Measurements from ENCODE around the gene BNC2.

BNC2 gene

GRCh38 chr9:16675131-16675530 is 195.3 kb downstream of the BNC2 start:
- no peak for DNase-seq (ENCODE audit: low read depth)

GRCh38 chr9:16673171-16673570 is 197.3 kb downstream of the BNC2 start:
- peak; percentile 19 for DNase-seq (ENCODE audit: low read depth)

- DNase-seq (ENCODE audit: low read depth) = no peak
Observed at GRCh38 chr9:16672501-16672900, 198.0 kb downstream of the BNC2 start.

GRCh38 chr9:16671591-16672137 is 198.8 kb downstream of the BNC2 start:
- DNase-seq (ENCODE audit: low read depth) = peak; percentile 88

GRCh38 chr9:16670791-16671190 is 199.7 kb downstream of the BNC2 start:
- DNase-seq (ENCODE audit: low read depth) = no peak

GRCh38 chr9:16668734-16669295 is 201.7 kb downstream of the BNC2 start:
- no peak for DNase-seq (ENCODE audit: low read depth)

- DNase-seq (ENCODE audit: low read depth) = peak; percentile 30
Observed at GRCh38 chr9:16664211-16664610, 206.3 kb downstream of the BNC2 start.

- DNase-seq (ENCODE audit: low read depth) = no peak
Observed at GRCh38 chr9:16661816-16662215, 208.7 kb downstream of the BNC2 start.

- DNase-seq (ENCODE audit: low read depth) = no peak
Observed at GRCh38 chr9:16659096-16659495, 211.4 kb downstream of the BNC2 start.

- DNase-seq (ENCODE audit: low read depth) = no peak
Observed at GRCh38 chr9:16656432-16657169, 213.9 kb downstream of the BNC2 start.

- DNase-seq (ENCODE audit: low read depth) = no peak
Observed at GRCh38 chr9:16654596-16655126, 215.8 kb downstream of the BNC2 start.

- DNase-seq (ENCODE audit: low read depth) = no peak
Observed at GRCh38 chr9:16653491-16654399, 216.7 kb downstream of the BNC2 start.

- no peak for DNase-seq (ENCODE audit: low read depth)
Observed at GRCh38 chr9:16652582-16652981, 217.9 kb downstream of the BNC2 start.

- no peak for DNase-seq (ENCODE audit: low read depth)
Observed at GRCh38 chr9:16651446-16651964, 219.0 kb downstream of the BNC2 start.

GRCh38 chr9:16645970-16646369 is 224.5 kb downstream of the BNC2 start:
- no peak for DNase-seq (ENCODE audit: low read depth)

- DNase-seq (ENCODE audit: low read depth) = peak; percentile 22
Observed at GRCh38 chr9:16642421-16643109, 227.9 kb downstream of the BNC2 start.

- no peak for DNase-seq (ENCODE audit: low read depth)
Observed at GRCh38 chr9:16640649-16641048, 229.8 kb downstream of the BNC2 start.

GRCh38 chr9:16639644-16640043 is 230.8 kb downstream of the BNC2 start:
- DNase-seq (ENCODE audit: low read depth) = no peak

- DNase-seq (ENCODE audit: low read depth) = no peak
Observed at GRCh38 chr9:16637911-16638310, 232.6 kb downstream of the BNC2 start.

- no peak for DNase-seq (ENCODE audit: low read depth)
Observed at GRCh38 chr9:16637218-16637617, 233.3 kb downstream of the BNC2 start.

GRCh38 chr9:16633794-16634193 is 236.7 kb downstream of the BNC2 start:
- no peak for DNase-seq (ENCODE audit: low read depth)

All from fibroblast of gingiva (primary cell).